H9 (cell line): Measurements from ENCODE around the gene PKIB. TPM values are rescaled to one million over a fixed set of nuclear protein-coding genes. Genes with fewer than 3 reads are reported as not detected.

Source experiments
- DNase-seq: peaks from one replicate; pipeline ENCODE4 v3.0.0-alpha.2; 2017
- H2AFZ ChIP-seq: one replicate; pipeline ENCODE4 v1.6.1; 2013; ENCODE audit warnings: mild to moderate bottlenecking, low read length, control low read depth, moderate library complexity
- H2AK5ac ChIP-seq: 2 replicates; pipeline ENCODE4 v1.6.1; 2013; ENCODE audit warnings: low read length, control low read depth, mixed read lengths; ENCODE audit not compliant: insufficient read length
- H2BK120ac ChIP-seq: one replicate; pipeline ENCODE4 v1.6.1; 2013; ENCODE audit warnings: low read depth, mild to moderate bottlenecking, low read length, control low read depth, inconsistent platforms; ENCODE audit not compliant: poor library complexity, severe bottlenecking
- H2BK12ac ChIP-seq: 2 replicates; pipeline ENCODE4 v1.6.1; 2013; ENCODE audit warnings: low read length, control low read depth, mixed read lengths, low read depth; ENCODE audit not compliant: insufficient read length
- H2BK15ac ChIP-seq: 2 replicates; pipeline ENCODE4 v1.6.1; 2013; ENCODE audit warnings: low read depth, low read length, control low read depth
- H2BK20ac ChIP-seq: one replicate; pipeline ENCODE4 v1.6.1; 2013; ENCODE audit warnings: low read depth, mild to moderate bottlenecking, low read length, control low read depth, inconsistent platforms; ENCODE audit not compliant: poor library complexity, severe bottlenecking
- H2BK5ac ChIP-seq: 2 replicates; pipeline ENCODE4 v1.6.1; 2013; ENCODE audit warnings: low read length, control low read depth, mixed read lengths; ENCODE audit not compliant: insufficient read length
- H3K14ac ChIP-seq: 2 replicates; pipeline ENCODE4 v1.6.1; 2013; ENCODE audit warnings: low read length, control low read depth; ENCODE audit not compliant: insufficient read depth
- H3K18ac ChIP-seq: 2 replicates; pipeline ENCODE4 v1.6.1; 2013; ENCODE audit warnings: low read depth, mild to moderate bottlenecking, mixed read lengths, low read length, control low read depth; ENCODE audit not compliant: insufficient read length
- H3K23ac ChIP-seq: 2 replicates; pipeline ENCODE4 v1.6.1; 2013; ENCODE audit warnings: low read length, control low read depth, mixed read lengths, low read depth; ENCODE audit not compliant: insufficient read length
- H3K23me2 ChIP-seq: 2 replicates; pipeline ENCODE4 v1.6.1; 2013; ENCODE audit warnings: low read depth, mild to moderate bottlenecking, mixed read lengths, low read length, control low read depth; ENCODE audit not compliant: insufficient read length, poor library complexity, severe bottlenecking
- H3K27ac ChIP-seq: 2 replicates; pipeline ENCODE4 v1.5.1; 2013; ENCODE audit warnings: low read length, control low read depth, mixed read lengths, low read depth; ENCODE audit not compliant: insufficient read length
- H3K27me3 ChIP-seq: 2 replicates; pipeline ENCODE4 v1.6.1; 2013; ENCODE audit warnings: low read length, control low read depth, inconsistent platforms; ENCODE audit not compliant: insufficient read depth
- H3K4ac ChIP-seq: 2 replicates; pipeline ENCODE4 v1.6.1; 2013; ENCODE audit warnings: low read depth, mild to moderate bottlenecking, control low read depth, inconsistent platforms, low read length, moderate library complexity
- H3K4me1 ChIP-seq: 2 replicates; pipeline ENCODE4 v1.6.1; 2013; ENCODE audit warnings: low read length, control low read depth, inconsistent platforms; ENCODE audit not compliant: insufficient read depth
- H3K4me2 ChIP-seq: 2 replicates; pipeline ENCODE4 v1.6.1; 2013; ENCODE audit warnings: low read length, control low read depth, mixed read lengths; ENCODE audit not compliant: insufficient read length, insufficient read depth
- H3K56ac ChIP-seq: 2 replicates; pipeline ENCODE4 v1.6.1; 2013; ENCODE audit warnings: low read depth, mild to moderate bottlenecking, mixed read lengths, low read length, control low read depth; ENCODE audit not compliant: insufficient read length
- H3K79me1 ChIP-seq: 2 replicates; pipeline ENCODE4 v1.6.1; 2013; ENCODE audit warnings: low read depth, mild to moderate bottlenecking, moderate library complexity, low read length, control low read depth, inconsistent platforms; ENCODE audit not compliant: insufficient read depth, poor library complexity, severe bottlenecking
- H3K79me2 ChIP-seq: 2 replicates; pipeline ENCODE4 v1.6.1; 2013; ENCODE audit warnings: low read length, control low read depth, inconsistent platforms; ENCODE audit not compliant: insufficient read depth
- H3K9ac ChIP-seq: 2 replicates; pipeline ENCODE4 v1.6.1; 2013; ENCODE audit warnings: low read length, control low read depth, mixed read lengths; ENCODE audit not compliant: insufficient read length; ENCODE audit errors: extremely low read depth
- H3K9me3 ChIP-seq: one replicate; pipeline ENCODE4 v1.6.1; 2013; ENCODE audit warnings: low read depth, low read length, inconsistent platforms; ENCODE audit not compliant: control insufficient read depth
- H3T11ph ChIP-seq: one replicate; pipeline ENCODE4 v1.6.1; 2013; ENCODE audit warnings: mild to moderate bottlenecking, low read length, control low read depth, inconsistent platforms
- H4K20me1 ChIP-seq: one replicate; pipeline ENCODE4 v1.6.1; 2013; ENCODE audit not compliant: control insufficient read depth, insufficient read length, insufficient read depth
- H4K5ac ChIP-seq: 2 replicates; pipeline ENCODE4 v1.6.1; 2013; ENCODE audit warnings: low read depth, mild to moderate bottlenecking, mixed read lengths, low read length, control low read depth; ENCODE audit not compliant: insufficient read length
- H4K8ac ChIP-seq: replicated peaks from 2 replicates; pipeline ENCODE4 v1.6.1; 2013; ENCODE audit warnings: low read length, control low read depth, mixed read lengths, low read depth; ENCODE audit not compliant: insufficient read length
- H4K91ac ChIP-seq: 2 replicates; pipeline ENCODE4 v1.6.1; 2013; ENCODE audit warnings: low read depth, mild to moderate bottlenecking, moderate library complexity, mixed read lengths, low read length, control low read depth; ENCODE audit not compliant: insufficient read length
- H3K27ac Mint-ChIP-seq, 3 experiments: 2 replicates in 2 of 3; 3 replicates in 1 of 3; pipeline ENCODE4 v1.8.0; 2020 to 2021; ENCODE audit warnings: mixed read lengths in 3 of 3, mild to moderate bottlenecking in 1 of 3, moderate library complexity in 1 of 3
- H3K27me3 Mint-ChIP-seq: 2 replicates; pipeline ENCODE4 v1.8.0; 2021; ENCODE audit warnings: low read depth, mild to moderate bottlenecking, moderate library complexity, mixed read lengths
- H3K36me3 Mint-ChIP-seq, 3 experiments: 2 replicates in 2 of 3; 3 replicates in 1 of 3; pipeline ENCODE4 v1.8.0; 2020 to 2021; ENCODE audit warnings: low read depth in 3 of 3, mixed read lengths in 3 of 3; ENCODE audit not compliant: insufficient read depth in 1 of 3
- H3K4me1 Mint-ChIP-seq, 2 experiments: 2 replicates each; pipeline ENCODE4 v1.8.0; 2020; ENCODE audit warnings: mixed read lengths in 2 of 2
- H3K4me3 Mint-ChIP-seq, 2 experiments: 2 replicates in 1 of 2; 3 replicates in 1 of 2; pipeline ENCODE4 v1.8.0; 2020 to 2021; ENCODE audit warnings: mild to moderate bottlenecking in 2 of 2, mixed read lengths in 2 of 2, moderate library complexity in 1 of 2
- H3K9me3 Mint-ChIP-seq, 2 experiments: 2 replicates in 1 of 2; 3 replicates in 1 of 2; pipeline ENCODE4 v1.8.0; 2020; ENCODE audit warnings: mild to moderate bottlenecking in 2 of 2, mixed read lengths in 2 of 2, moderate library complexity in 1 of 2
- WGBS: extraction: QIAGEN DNeasy Blood & Tissue Kit; methylation state at CpG from one replicate; pipeline ENCODE4 v1.1.7; 2013; ENCODE audit warnings: missing lambda C conversion rate, low lambda C conversion rate, mixed read lengths; ENCODE audit not compliant: insufficient read length; ENCODE audit errors: extremely low coverage; 5-methylcytosine and 5-hydroxymethylcytosine counted together
- total RNA-seq: library from RNA; stranded (reverse); gene quantifications from 2 replicates; pipeline ENCODE4 v1.2.1, GENCODE V29; 2021
- TF ChIP-seq, protein P1 (sequence below): fragments of 200-600 bp; sonication (generic); conservative IDR thresholded peaks from 3 replicates; pipeline ENCODE4 v1.8.0; 2021; ENCODE audit warnings: antibody characterized with exemption, mild to moderate bottlenecking

Gene PKIB
- total RNA-seq, 1 experiment from 2014 or later = 46.5 TPM

DNA sequence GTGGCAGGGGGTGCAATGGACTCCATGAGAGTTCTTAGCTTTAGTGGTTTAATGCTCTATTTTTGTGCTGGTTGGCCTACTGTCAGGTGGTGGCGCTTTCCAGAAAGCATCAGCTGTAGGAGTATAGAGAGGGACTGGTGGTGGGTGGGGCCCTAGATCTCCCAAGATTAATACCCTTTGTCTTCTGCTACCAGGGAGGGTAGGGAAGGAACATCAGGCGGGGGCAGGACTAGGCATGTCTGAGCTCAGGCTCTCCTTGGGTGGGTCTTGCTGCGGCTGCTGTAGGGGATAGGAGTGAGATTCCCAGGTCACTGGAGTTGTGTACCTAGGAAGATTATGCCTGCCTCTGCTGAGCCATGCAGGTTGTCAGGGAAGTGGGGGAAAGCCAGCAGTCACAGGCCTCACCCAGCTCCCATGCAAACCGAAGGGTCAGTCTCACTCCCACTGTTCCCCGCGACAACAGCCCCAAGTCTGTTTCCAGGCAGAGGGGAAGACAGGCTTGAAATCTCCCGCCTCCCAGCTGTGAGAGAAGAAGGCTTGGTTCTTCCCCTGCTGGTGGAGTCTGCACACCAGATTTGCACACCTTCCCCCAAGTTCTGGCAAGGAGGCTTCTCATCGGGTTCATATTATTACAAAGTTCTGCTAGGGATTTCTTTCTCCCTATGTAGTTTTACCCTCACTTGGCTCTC, 46.7 kb upstream of the PKIB start:
- H4K91ac ChIP-seq = no peak overlapping the region
- no peak overlapping the region for H3K23ac ChIP-seq
- H4K5ac ChIP-seq = no peak overlapping the region
- H3K79me2 ChIP-seq = no peaks in the 10 kb centered on the region; the same call in 1 of the 2 replicates
- Mint-ChIP-seq H3K4me3 (no peak overlapping the region), H3K27ac (peak overlapping the region in 2 of 3 experiments; percentile 46 to 57; a peak in 2 of 7 replicates), H3K27me3 (no peaks in the 10 kb centered on the region), H3K4me1 (peaks cover 10 to 20% of the 10 kb centered on the region in 2 experiments), H3K9me3 (peaks cover 6 to 11% of the 10 kb centered on the region in 2 experiments; a peak in 4 of 5 replicates), H3K36me3 (peaks cover 9 to 13% (median 13%) of the 10 kb centered on the region in 3 experiments)
- H3K23me2 ChIP-seq = no peaks in the 10 kb centered on the region
- no peak overlapping the region for H3K18ac ChIP-seq
- H2AFZ ChIP-seq = no peak overlapping the region
- no peaks in the 10 kb centered on the region for H3K9me3 ChIP-seq
- no peak overlapping the region for H3K14ac ChIP-seq
- no peak overlapping the region for H2BK20ac ChIP-seq
- H3K4me2 ChIP-seq = no peak overlapping the region
- no peak overlapping the region for H3K27ac ChIP-seq
- peaks cover 2% of the 10 kb centered on the region; the same call in 1 of the 2 replicates for H3K4me1 ChIP-seq
- H2BK120ac ChIP-seq = no peak overlapping the region
- peaks cover 11% of the 10 kb centered on the region for H3K79me1 ChIP-seq
- TF ChIP-seq, protein P1, sequence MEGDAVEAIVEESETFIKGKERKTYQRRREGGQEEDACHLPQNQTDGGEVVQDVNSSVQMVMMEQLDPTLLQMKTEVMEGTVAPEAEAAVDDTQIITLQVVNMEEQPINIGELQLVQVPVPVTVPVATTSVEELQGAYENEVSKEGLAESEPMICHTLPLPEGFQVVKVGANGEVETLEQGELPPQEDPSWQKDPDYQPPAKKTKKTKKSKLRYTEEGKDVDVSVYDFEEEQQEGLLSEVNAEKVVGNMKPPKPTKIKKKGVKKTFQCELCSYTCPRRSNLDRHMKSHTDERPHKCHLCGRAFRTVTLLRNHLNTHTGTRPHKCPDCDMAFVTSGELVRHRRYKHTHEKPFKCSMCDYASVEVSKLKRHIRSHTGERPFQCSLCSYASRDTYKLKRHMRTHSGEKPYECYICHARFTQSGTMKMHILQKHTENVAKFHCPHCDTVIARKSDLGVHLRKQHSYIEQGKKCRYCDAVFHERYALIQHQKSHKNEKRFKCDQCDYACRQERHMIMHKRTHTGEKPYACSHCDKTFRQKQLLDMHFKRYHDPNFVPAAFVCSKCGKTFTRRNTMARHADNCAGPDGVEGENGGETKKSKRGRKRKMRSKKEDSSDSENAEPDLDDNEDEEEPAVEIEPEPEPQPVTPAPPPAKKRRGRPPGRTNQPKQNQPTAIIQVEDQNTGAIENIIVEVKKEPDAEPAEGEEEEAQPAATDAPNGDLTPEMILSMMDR = no peak
- H3K4ac ChIP-seq = no peak overlapping the region
- H4K8ac ChIP-seq = no peak overlapping the region
- no peak for DNase-seq
- no CpG with 5 or more reads among the region's 8 CpGs for WGBS
- H4K20me1 ChIP-seq = no peaks in the 10 kb centered on the region
- no peak overlapping the region for H2BK12ac ChIP-seq
- no peak overlapping the region for H3T11ph ChIP-seq
- H3K27me3 ChIP-seq = no peaks in the 10 kb centered on the region
- H2BK5ac ChIP-seq = no peak overlapping the region
- H3K56ac ChIP-seq = no peak overlapping the region
- no peak overlapping the region for H2BK15ac ChIP-seq
- no peak overlapping the region for H2AK5ac ChIP-seq
- no peak overlapping the region for H3K9ac ChIP-seq
